Measurements from ENCODE around the gene LRP3.

DNA sequence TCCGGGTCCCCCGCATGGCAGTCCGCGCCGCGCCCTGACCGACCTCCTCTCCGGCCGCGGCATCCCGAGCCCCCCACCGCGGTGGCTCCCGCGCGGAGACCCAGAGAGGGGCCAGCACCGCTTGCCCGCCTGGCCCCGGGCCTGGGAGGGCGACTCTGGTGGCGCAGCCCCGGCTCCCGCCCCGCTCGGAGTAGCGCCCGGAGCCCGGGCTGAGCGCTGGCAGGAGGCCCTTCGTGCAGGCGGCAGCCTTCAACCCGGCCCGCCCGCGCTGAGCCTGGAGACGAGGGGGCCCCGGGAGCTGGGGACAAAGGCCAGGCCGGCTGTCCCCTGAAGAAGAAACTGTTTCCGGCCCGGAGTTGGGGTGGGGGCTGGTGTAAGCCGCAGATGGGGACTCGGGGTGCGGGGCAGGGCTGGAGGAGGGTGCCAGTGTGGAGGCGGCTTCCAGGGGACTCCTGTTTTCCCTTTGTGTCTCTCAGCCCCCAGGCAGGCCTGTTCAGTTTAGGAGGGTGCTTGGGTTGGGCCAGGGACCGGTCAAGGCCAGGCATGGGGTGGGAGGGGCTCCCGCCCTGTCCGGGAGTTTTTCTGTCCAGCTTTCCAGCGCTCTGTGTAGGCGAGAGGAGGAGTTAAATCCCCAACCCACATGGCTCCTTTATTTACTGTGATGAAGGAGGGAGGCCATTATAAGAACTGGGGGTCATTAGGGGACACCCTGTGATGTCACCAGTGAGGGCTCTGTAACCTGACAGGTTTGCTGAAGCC, 935 bp downstream of the LRP3 start:
- TF ChIP-seq EZH2 (IDR thresholded peaks at IDR 0.05; ENCODE audit: borderline replicate concordance, low read length): no peak
- TF ChIP-seq, protein P1, sequence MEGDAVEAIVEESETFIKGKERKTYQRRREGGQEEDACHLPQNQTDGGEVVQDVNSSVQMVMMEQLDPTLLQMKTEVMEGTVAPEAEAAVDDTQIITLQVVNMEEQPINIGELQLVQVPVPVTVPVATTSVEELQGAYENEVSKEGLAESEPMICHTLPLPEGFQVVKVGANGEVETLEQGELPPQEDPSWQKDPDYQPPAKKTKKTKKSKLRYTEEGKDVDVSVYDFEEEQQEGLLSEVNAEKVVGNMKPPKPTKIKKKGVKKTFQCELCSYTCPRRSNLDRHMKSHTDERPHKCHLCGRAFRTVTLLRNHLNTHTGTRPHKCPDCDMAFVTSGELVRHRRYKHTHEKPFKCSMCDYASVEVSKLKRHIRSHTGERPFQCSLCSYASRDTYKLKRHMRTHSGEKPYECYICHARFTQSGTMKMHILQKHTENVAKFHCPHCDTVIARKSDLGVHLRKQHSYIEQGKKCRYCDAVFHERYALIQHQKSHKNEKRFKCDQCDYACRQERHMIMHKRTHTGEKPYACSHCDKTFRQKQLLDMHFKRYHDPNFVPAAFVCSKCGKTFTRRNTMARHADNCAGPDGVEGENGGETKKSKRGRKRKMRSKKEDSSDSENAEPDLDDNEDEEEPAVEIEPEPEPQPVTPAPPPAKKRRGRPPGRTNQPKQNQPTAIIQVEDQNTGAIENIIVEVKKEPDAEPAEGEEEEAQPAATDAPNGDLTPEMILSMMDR (conservative IDR thresholded peaks at IDR 0.05 in 1 of 2, IDR thresholded peaks at IDR 0.05 in 1 of 2; ENCODE audit: extremely low read depth in 1 of 2, insufficient read depth in 1 of 2, low read depth in 1 of 2, low read length in 2 of 2): no peak

Measured in mammary epithelial cell (primary cell).